ENCODE measurements around the gene OLIG2. TPM values are rescaled to one million over a fixed set of nuclear protein-coding genes. Genes with fewer than 3 reads are reported as not detected.

The OLIG2 gene
- not detected for total RNA-seq

DNA sequence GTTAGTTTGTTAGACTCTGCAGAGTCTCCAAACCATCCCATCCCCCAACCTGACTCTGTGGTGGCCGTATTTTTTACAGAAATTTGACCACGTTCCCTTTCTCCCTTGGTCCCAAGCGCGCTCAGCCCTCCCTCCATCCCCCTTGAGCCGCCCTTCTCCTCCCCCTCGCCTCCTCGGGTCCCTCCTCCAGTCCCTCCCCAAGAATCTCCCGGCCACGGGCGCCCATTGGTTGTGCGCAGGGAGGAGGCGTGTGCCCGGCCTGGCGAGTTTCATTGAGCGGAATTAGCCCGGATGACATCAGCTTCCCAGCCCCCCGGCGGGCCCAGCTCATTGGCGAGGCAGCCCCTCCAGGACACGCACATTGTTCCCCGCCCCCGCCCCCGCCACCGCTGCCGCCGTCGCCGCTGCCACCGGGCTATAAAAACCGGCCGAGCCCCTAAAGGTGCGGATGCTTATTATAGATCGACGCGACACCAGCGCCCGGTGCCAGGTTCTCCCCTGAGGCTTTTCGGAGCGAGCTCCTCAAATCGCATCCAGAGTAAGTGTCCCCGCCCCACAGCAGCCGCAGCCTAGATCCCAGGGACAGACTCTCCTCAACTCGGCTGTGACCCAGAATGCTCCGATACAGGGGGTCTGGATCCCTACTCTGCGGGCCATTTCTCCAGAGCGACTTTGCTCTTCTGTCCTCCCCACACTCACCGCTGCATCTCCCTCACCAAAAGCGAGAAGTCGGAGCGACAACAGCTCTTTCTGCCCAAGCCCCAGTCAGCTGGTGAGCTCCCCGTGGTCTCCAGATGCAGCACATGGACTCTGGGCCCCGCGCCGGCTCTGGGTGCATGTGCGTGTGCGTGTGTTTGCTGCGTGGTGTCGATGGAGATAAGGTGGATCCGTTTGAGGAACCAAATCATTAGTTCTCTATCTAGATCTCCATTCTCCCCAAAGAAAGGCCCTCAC is at the start of gene OLIG2:
Gene OLIG2, plus strand, starts transcription at position 447 of the 954 bp plus-strand sequence. CDS start 928 bp downstream, outside the sequence.
- no peak for DNase-seq (ENCODE audit: low spot score)

DNA sequence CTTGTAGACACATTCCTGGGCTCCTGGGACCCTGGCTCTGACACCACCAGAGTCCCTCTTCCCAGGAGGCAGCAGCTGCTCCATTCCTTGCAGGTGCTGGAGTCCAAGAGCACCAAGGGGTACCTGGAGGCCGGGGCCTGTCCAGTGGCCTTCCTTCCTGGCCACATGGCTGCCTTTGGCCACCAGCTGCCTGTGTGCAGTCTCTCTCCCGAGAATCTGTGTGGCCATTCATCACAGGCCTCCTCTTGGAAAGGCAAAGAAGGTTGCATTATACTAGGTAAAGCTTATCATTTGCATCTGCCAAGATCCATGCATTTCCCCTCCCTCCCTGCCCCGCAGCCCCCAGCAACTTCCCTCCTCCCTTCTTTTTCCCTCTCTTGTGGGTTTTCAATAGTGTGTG is 48.9 kb upstream of the OLIG2 start:
- no peak for DNase-seq (ENCODE audit: low spot score)

DNA sequence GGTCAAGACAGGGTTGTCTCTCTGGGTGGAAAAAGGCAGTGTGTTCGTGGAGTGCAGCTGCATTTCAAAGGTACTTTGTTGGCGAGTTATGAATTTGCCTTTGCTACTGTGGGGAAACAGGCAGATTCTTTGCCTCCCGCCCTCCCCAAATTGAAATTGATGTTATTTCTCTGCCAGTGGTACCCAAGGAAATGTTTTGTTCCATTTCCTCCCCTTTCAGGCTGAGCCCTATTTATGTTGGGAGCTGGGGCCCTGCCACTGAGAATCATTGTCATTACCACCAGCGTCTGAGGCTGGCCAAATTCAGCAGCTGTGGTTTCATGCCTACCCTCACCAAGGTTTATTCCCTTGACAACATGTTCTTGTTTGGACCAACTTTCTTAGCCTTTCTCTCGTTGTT is 48.5 kb upstream of the OLIG2 start:
- DNase-seq (ENCODE audit: low spot score): no peak

DNA sequence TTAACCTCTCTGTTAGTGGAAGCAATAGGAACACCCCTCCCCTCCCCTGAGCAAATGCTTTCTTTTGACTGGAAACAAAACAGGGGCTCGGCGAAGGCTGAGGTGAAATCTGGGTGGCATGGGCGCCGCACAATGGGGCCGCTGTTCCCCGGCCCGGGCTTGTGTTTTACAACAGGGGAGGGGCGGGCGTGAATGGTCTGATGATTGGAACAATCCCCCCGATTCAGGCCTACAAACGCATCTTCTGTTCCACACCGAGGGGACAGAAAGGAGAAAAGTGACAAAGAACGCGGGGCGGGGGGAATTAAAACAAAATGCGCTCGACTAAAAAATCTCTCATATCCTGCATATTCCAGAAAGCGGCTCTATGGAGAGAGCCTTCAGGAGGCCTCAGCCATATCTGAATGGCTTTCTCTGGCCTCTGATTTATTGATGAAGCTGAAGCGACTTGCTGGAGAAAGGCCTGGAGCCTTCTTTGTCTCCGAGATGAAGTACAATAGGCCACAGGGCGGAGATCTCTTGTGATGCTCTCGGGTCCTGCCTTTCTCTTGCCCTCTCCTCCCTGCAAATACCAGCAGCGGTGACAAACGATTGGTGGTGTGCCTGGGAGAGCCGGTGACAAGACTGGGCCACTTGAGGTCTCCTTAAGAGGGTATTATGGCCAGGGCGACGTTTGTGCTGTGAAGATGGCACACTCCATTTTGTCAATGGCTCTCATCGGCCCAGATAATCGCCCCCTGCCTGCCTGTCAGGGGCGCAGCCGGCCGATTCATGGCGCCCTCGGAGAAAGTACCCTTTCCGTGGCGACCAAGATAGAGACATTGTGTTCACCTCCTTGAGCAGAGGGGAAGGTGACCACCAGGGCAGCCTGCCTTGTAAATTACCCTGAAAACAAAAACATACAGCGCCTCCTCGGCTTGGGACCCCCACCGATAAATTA is 47.1 kb upstream of the OLIG2 start:
- DNase-seq (ENCODE audit: low spot score): no peak

DNA sequence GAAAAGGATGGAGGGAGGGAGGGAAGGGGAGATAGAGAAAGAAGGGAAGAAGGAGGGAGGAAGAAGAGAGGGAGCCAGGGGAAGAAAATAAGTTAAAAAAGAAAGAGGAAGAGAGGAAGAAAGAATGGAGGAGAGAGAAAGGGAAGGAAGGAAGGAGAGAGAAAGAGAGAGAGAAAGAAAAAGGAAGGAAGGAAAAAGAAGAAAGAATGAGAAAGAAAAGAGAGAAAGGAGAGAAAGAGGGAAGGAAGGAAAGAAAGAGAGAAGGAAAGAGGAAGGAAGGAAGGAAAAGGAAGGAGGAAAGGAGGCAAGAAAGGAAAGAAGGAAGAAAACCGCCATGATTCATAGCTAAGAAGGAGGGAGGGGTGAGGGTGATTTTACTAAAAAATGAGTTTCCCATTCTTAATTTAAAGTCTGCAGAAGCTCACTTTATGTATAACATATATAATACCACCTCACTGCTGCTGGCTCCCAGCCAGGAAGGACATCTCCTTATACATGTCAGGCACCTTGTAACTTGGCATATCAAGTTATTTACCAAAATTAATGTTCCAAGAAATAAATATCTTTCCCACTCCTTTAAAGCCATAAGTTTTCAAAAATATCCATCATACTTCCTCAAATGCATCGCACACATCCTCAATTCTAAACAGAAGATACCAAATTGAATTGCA is 46.0 kb upstream of the OLIG2 start:
- no peak for DNase-seq (ENCODE audit: low spot score)

DNA sequence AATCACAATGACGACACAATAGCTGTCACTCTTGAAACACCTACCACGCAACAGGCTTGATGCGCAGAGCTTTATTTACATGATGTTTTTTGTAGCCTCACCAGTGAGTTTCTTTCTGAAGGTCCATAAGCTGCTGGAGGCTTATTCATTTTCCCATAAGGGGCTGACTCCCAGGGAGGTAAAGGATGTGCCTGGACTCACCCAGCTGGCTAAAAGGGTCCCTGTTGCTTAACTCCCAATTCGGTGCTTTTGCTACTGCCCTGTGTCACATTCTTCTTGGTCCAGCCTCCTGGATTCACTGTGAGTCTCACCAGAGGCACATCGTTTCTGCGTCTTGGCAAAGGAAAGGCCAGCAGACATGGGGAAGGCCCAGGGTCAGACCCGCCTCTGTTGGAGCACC is 44.6 kb upstream of the OLIG2 start:
- no peak for DNase-seq (ENCODE audit: low spot score)

DNA sequence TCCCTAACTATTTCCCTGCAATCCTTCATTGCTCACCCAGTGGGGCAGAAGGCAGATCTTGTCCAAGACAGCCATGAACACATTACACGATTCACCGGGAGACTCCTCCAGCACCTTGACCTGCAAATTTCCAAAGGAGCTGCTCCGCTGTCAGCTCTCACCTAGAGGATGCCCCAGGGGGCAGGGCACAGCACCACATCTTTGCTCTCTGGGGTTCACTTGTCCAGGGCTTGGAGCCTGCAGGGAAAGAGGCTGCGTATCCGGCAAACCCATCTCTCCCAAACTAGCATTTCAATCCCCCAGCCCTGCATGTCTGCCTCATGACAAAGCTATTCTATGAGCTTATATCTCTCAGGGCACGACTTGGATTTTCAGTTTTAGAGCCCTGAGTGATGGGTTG is 35.1 kb upstream of the OLIG2 start:
- no peak for DNase-seq (ENCODE audit: low spot score)

DNA sequence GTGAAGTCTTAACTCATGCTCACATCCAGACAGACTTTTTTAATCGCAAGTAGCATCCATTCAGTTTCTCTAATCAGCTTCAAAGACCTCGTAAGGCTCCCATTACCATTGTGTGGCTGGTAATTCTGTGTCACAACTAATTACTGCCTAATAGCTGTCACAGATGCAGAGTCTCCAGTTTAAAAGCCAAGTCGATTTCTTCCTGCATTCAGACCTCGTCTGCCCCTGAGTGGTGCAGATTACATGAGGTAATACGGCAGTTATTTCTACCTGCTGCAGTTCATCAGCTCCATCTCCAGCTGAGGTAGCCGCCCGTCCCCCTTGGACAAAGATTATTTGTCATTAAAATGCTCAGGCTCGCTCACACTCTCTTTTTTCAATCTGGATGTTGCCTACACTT is 34.4 kb upstream of the OLIG2 start:
- no peak for DNase-seq (ENCODE audit: low spot score)

DNA sequence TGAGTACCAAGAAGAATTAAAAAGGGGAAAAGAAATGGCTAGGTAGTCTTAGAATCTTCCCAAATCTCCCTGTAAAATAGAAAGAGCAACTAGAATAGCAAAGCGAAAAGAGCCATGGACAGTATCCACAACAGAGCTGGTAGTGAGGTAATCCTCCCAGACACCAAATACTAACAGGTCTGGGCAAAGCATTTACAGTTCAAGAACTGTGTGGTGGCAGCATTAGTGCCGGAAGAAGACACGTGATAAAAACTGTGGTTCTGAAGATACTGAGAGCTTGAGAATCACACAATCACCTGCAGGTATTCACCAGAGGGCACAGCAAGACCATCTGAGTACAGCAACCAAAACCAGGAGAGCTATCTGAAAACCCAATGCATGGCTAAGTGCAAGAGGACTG is 31.8 kb upstream of the OLIG2 start:
- no peak for DNase-seq (ENCODE audit: low spot score)

DNA sequence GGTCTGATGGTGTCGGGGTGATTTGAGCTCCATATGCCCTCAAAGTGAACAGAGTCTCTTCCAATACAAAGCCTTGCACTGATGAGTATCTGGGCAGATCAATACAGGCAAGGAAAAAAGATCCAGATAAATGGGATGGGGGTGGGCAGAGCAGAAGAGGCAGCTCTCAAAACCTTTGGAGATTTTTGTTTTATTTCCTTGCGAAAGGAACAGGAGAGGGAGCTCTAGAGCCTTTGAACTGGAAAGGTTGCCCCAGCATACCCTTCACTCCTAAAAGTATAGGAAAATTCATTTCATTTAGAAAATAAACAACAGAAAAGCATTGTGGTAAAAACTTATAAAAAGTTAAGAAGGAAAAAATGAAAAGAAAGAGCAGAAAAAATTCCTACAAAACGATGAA is 31.4 kb upstream of the OLIG2 start:
- DNase-seq (ENCODE audit: low spot score): no peak

DNA sequence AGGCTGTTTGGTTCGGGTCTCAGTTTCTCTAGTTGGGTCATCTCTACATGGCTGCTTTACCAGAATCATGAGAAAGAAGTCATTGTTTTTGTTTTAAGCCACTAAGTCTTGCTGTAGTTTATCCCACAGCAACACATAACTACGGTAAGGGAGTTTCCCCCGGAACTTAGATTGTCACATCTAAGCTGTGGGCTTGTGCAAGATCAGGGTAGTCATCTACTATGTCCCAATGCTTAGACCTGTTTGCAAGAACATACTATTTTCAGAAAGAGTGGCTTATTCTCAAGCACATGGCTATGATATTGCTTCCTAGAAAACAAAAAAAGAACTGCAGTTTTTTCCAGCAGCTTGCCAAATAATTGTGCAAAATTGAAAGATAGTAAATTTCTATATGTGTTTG is 18.0 kb upstream of the OLIG2 start:
- DNase-seq (ENCODE audit: low spot score): no peak

DNA sequence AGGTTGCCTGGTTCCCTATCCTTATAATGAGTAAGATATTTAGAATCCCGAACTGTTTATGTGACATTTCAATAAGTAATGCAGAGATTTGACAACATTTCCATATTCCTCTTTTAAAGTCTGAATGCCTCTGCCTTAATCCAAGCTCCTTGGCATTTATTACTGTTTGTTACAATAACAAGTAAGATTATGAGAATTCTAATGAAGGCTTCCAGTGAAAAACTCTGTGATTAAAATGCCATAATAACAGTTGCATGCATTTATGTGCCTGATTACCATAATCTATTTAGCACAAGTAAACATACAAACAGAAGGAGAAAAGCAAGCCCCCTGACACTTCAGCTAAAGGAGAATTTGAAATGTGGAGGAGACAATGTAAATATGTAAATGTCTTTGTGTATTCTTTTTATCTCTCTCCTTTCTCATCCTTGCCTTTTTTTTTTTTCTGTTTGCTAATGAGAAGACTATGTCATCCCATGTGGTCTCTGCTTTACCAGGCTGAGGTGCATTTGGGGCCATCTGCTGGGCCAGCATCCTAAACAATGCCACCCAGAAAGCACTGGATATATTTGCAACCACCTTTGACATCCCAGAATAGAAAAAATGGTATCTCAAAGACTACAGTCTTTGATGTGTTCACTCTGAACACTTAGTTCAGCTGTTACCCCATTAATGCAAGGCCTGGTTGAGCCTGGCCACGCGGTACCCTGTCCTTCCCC is 17.2 kb upstream of the OLIG2 start:
- DNase-seq (ENCODE audit: low spot score): no peak

DNA sequence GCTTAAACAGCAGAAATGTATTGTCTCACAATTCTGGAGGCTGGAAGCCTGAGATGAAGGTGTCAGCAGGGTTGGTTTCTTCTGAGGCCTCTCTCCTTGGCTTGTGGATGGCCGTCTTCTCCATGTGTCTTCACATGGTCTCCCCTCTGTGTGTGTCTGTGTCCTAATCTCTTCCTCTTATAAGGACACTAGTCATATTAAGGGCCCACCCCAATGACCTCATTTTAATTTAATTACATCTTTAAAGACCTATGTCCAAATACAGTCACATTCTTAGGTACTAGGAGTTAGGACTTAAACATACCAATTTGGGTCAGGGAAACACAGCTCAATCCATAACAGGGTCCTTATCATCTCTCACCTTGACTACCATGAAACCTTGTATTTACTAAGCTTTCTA is 14.8 kb upstream of the OLIG2 start:
- DNase-seq (ENCODE audit: low spot score): no peak

DNA sequence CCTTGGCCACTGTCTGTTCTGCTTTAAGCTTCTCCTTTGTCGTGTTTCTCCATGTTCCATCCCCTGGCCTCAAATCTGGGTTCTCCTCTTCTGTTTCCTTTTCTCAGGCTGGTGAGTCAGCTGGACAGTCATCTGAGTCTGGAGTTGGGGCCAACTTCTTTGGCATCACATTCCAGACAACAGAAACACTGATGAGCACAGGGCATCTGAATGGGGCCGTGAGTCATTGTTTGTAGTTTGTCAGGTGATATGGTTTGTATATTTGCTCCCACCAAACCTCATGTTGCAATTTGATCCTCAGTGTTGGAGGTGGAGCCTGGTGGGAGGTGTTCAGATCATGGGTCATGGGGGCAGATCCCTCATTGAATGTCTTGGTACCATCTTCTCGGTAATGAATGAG is 14.3 kb upstream of the OLIG2 start:
- no peak for DNase-seq (ENCODE audit: low spot score)

DNA sequence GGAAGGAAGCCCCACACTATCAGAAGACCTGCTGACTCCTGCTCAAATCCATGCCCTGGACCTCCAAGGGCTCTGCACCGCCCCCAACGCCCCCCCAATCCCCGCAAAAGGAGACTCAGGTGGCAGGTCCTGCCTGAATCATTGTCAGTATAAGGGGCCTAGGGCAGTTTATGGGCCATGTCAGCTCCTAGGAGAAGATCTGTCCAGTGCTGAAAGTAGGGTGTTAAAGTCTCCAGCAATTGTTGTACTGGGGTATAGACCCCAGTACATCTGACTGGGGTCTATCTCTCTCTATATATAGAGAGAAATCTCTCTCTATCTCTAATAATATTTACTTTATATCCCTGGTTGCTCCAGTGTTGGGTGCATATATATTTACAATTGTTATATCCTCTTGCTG is 12.1 kb upstream of the OLIG2 start:
- DNase-seq (ENCODE audit: low spot score): no peak

DNA sequence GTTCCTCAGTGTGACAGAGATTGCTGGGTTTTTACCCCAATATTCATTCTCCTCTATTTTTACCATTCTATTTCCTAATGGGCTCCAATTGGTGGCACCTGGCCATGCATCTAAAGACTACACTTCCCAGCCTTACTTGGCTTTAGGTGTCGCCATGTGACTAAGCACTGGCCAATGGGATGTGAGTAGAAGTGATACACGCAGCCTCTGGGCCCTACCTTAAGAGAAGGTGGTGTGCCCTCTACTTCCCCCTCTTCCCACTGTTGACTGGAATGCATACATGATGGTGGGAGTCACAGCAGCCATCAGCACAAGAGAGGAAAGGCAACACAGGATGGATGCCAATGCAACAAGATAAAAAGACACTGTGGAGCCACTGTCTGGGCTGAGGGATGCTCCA is 11.4 kb upstream of the OLIG2 start:
- DNase-seq (ENCODE audit: low spot score): no peak

DNA sequence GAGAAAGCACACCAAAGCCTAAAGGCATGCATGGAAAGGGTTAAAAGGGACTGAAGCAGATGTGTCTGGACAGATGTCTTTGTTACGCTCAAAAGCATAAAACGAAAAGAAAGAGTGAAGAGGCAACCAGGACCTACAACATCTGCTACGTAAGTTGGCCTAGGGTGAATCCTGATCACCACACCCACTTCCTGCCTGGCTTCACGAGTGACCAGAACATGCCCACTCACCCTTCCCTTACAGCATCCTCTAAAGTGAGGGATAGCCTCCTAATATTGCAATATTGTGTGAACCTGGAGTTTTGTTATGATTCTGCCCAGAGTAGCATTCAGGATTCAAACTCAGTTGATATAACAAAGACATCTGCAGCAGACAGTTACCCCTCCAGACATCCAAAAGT is 10.6 kb upstream of the OLIG2 start:
- no peak for DNase-seq (ENCODE audit: low spot score)

DNA sequence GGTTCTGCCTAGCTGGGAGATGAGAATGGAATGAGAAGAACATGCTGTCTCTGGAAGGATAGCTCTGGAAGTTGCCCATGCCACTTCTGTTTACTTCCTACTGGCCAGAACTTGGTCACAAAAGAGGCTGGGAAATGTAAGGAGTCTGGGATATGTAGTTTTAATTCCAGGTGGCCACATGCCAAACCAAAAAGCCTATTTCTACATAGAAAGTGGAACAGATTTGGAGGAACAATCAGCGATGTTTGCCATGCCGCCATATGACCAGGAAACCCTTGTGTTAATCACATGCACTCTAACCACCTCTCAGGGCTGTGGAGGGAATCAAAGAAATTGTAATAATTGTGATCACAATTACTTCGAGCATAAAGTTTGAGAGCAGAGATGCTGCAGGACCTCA is 10.0 kb upstream of the OLIG2 start:
- no peak for DNase-seq (ENCODE audit: low spot score)

DNA sequence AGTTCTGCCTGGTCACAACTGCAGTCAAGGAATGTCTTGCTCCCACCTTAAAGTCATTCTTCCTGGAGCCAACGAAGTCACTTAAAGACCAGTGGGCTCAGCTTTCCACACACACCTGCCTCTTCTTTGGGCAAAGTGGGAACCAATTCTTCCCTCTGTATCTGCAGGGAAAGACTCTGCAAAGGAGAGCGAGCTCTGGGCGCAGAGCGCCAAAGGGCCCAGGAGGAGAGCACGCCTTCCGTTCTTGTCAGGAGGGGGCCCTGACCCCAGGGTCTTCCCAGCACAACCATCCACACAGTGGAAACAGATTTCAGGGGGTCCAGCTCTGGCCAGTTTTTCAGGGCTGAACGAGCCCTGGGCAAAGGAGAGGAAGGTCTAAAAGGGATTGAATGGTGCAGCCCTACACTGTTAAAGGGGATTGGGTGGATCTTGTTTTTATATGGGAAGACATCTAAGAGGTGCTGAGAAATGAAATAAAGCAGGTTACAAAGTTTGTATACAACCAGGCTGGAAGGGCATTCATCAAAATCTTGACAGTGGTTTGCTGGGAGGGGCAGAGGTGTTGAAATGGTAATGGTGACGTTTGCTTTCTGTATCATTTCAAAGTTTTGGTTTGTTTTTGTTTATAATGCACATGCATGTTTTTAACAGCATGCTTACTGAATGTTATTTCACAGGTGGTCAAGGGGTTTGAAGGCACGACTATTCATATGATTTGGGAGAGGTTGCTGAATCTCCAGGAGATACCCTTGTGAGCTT is 6.8 kb upstream of the OLIG2 start:
- DNase-seq (ENCODE audit: low spot score): no peak

DNA sequence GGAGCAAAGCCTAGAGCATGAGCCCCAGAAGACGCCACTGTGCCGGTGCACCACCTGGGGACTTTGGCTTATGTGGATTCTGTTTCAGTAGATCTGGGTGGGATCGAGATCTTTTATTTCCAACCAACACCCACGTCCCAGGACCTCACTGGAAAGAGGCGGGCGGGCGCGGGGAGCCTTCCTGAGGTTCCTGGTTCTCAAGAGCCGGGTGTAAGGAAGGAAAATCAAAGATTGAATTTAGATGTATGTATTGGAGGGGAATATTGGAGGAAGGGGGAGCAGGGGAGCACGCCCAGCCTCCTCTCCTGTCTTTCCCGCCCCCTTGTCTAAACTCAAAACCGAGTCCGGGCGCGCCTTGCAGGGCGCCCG is 6.2 kb upstream of the OLIG2 start:
- no peak for DNase-seq (ENCODE audit: low spot score)
